Neural cell (in vitro differentiated cells): ENCODE results near the gene MAPK8.

ENCODE experiments used
- CTCF ChIP-seq: fragments of 450-650 bp; IDR thresholded peaks from 2 replicates; pipeline ENCODE4 v1.5.1; 2014; ENCODE audit warnings: antibody characterized with exemption, mild to moderate bottlenecking, moderate library complexity; ENCODE audit not compliant: poor library complexity, severe bottlenecking
- EP300 ChIP-seq: fragments of 450-650 bp; conservative IDR thresholded peaks from 2 replicates; pipeline ENCODE4 v1.6.1; 2014; ENCODE audit warnings: antibody characterized with exemption, mild to moderate bottlenecking, moderate library complexity; ENCODE audit not compliant: poor library complexity, severe bottlenecking
- MXI1 ChIP-seq: fragments of 450-650 bp; conservative IDR thresholded peaks from 2 replicates; pipeline ENCODE4 v1.6.1; 2014; ENCODE audit warnings: antibody characterized with exemption, mild to moderate bottlenecking; ENCODE audit not compliant: poor library complexity, severe bottlenecking
- POLR2AphosphoS5 ChIP-seq: IDR thresholded peaks from 2 replicates; pipeline ENCODE4 v1.6.1; 2012
- RAD21 ChIP-seq: fragments of 450-650 bp; conservative IDR thresholded peaks from 2 replicates; pipeline ENCODE4 v1.6.1; 2014; ENCODE audit warnings: antibody characterized with exemption, mild to moderate bottlenecking, moderate library complexity

DNA sequence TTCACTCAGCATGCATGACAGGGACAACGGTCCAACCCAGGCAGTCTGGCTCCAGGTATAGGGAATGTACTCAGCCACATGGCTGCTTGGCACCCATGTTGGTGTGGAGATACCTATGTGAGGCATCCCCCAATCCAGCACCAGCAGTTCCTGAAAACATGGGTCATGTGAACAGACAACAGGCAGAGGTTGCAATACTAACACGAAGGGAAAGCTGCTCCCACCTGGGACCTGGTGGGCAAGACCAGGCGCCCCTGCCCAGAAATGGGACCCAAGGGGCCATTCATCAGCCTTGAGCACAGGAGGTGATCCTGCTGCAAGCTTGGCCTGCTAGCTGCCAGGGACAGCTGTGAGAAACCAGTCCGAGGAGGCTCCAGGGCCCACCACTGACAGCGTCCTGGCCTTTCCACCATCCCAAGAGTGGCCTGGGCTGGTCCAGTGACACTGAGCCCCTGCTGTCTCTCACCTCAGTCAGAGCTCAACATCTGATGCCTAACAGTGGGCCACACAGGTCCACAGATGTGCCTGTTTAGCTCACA, 156.1 kb downstream of the MAPK8 start:
- TF ChIP-seq POLR2AphosphoS5 (no peak), EP300 (no peak), RAD21 (no peak), CTCF (no peak), MXI1 (no peak)
